Measurements from ENCODE around the gene C16orf74. TPM values are rescaled to one million over a fixed set of nuclear protein-coding genes. Genes with fewer than 3 reads are reported as not detected.

Gene C16orf74
- polyA plus RNA-seq: 39.7 TPM

- H3K27ac Mint-ChIP-seq: peak within 1 kb of the TSS; percentile 73 to 99 (median 78)
- H3K4me3 Mint-ChIP-seq: peak within 1 kb of the TSS; percentile 86 to 99 (median 92)
- peaks cover 4% of the 10 kb centered on the region for H3K36me3 Mint-ChIP-seq
- H3K9me3 Mint-ChIP-seq: peaks cover 0 to 2% (median 0%) of the 10 kb centered on the region in 3 donors
- H3K4me1 Mint-ChIP-seq: peaks cover 50 to 58% (median 55%) of the 10 kb centered on the region in 3 donors
- H3K27me3 Mint-ChIP-seq: peaks cover 7% of the 10 kb centered on the region
Measured at GRCh38 chr16:85750827-85751697, at the start of gene C16orf74. Gene C16orf74 (minus strand): TSS chr16:85751096. CDS start chr16:85735217, 15,879 bp downstream.

GRCh38 chr16:85800321-85800669, 49.4 kb upstream of the C16orf74 start:
- peak overlapping the region; percentile 84 to 95 (median 90) for H3K4me3 Mint-ChIP-seq
- H3K27me3 Mint-ChIP-seq: peaks cover 1% of the 10 kb centered on the region
- H3K36me3 Mint-ChIP-seq: peaks cover 15% of the 10 kb centered on the region
- no peaks in the 10 kb centered on the region for H3K9me3 Mint-ChIP-seq
- peaks cover 38 to 46% (median 38%) of the 10 kb centered on the region in 3 donors for H3K4me1 Mint-ChIP-seq
- H3K27ac Mint-ChIP-seq: peak overlapping the region; percentile 96 to 99 (median 96)

- peak within 1 kb of the TSS; percentile 96 to 99 (median 96) for H3K27ac Mint-ChIP-seq
- no peaks in the 10 kb centered on the region for H3K9me3 Mint-ChIP-seq
- peaks cover 38 to 47% (median 40%) of the 10 kb centered on the region in 3 donors for H3K4me1 Mint-ChIP-seq
- no peaks in the 10 kb centered on the region for H3K27me3 Mint-ChIP-seq
- H3K4me3 Mint-ChIP-seq: peak within 1 kb of the TSS; percentile 84 to 96 (median 90)
- H3K36me3 Mint-ChIP-seq: peaks cover 10% of the 10 kb centered on the region
Measured at GRCh38 chr16:85799497-85800320, 48.8 kb upstream of the C16orf74 start, which contains the start of the genes COX4I1 and EMC8. Gene COX4I1 (plus strand): TSS chr16:85799695. CDS start chr16:85801206, 1,511 bp downstream. Gene EMC8 (minus strand): TSS chr16:85799544. CDS start chr16:85799295, 249 bp downstream.

- no peaks in the 10 kb centered on the region for H3K9me3 Mint-ChIP-seq
- no peaks in the 10 kb centered on the region for H3K27me3 Mint-ChIP-seq
- H3K36me3 Mint-ChIP-seq: peaks cover 9% of the 10 kb centered on the region
- peak overlapping the region; percentile 95 to 99 (median 96) for H3K27ac Mint-ChIP-seq
- peaks cover 37 to 47% (median 40%) of the 10 kb centered on the region in 3 donors for H3K4me1 Mint-ChIP-seq
- peak overlapping the region; percentile 84 to 96 (median 90) for H3K4me3 Mint-ChIP-seq
Measured at GRCh38 chr16:85798901-85799496, 48.1 kb upstream of the C16orf74 start.

GRCh38 chr16:85798283-85798776, 47.4 kb upstream of the C16orf74 start:
- Mint-ChIP-seq H3K27ac (peak overlapping the region in 2 of 3 donors; percentile 23 to 96), H3K4me1 (peaks cover 31 to 40% (median 38%) of the 10 kb centered on the region in 3 donors), H3K27me3 (no peaks in the 10 kb centered on the region), H3K4me3 (peak overlapping the region; percentile 84 to 95 (median 90)), H3K36me3 (peaks cover 9% of the 10 kb centered on the region), H3K9me3 (no peaks in the 10 kb centered on the region)

GRCh38 chr16:85796599-85796998, 45.7 kb upstream of the C16orf74 start:
- peak overlapping the region in 2 of 3 donors; percentile 60 to 80 for H3K27ac Mint-ChIP-seq
- H3K27me3 Mint-ChIP-seq: no peaks in the 10 kb centered on the region
- no peaks in the 10 kb centered on the region for H3K9me3 Mint-ChIP-seq
- H3K4me1 Mint-ChIP-seq: peaks cover 27 to 29% (median 28%) of the 10 kb centered on the region in 3 donors
- peaks cover 5% of the 10 kb centered on the region for H3K36me3 Mint-ChIP-seq
- H3K4me3 Mint-ChIP-seq: peak overlapping the region in 3 of 4 donors; percentile 17 to 84 (median 67)

GRCh38 chr16:85796152-85796551, 45.3 kb upstream of the C16orf74 start:
- H3K27ac Mint-ChIP-seq: peak overlapping the region in 1 of 3 donors; percentile 35
- peaks cover 23 to 24% (median 24%) of the 10 kb centered on the region in 3 donors for H3K4me1 Mint-ChIP-seq
- no peaks in the 10 kb centered on the region for H3K9me3 Mint-ChIP-seq
- H3K27me3 Mint-ChIP-seq: no peaks in the 10 kb centered on the region
- H3K36me3 Mint-ChIP-seq: peaks cover 5% of the 10 kb centered on the region
- peak overlapping the region in 3 of 4 donors; percentile 17 to 84 (median 67) for H3K4me3 Mint-ChIP-seq

GRCh38 chr16:85794696-85795095, 43.8 kb upstream of the C16orf74 start:
- H3K27me3 Mint-ChIP-seq: no peaks in the 10 kb centered on the region
- peaks cover 5% of the 10 kb centered on the region for H3K36me3 Mint-ChIP-seq
- peak overlapping the region in 2 of 4 donors; percentile 28 to 40 for H3K4me3 Mint-ChIP-seq
- H3K9me3 Mint-ChIP-seq: no peaks in the 10 kb centered on the region
- H3K27ac Mint-ChIP-seq: no peak overlapping the region
- peaks cover 11 to 21% (median 15%) of the 10 kb centered on the region in 3 donors for H3K4me1 Mint-ChIP-seq

- Mint-ChIP-seq H3K27ac (no peak overlapping the region), H3K4me1 (peaks cover 11 to 22% (median 16%) of the 10 kb centered on the region in 3 donors), H3K9me3 (no peaks in the 10 kb centered on the region), H3K27me3 (no peaks in the 10 kb centered on the region), H3K36me3 (peaks cover 5% of the 10 kb centered on the region), H3K4me3 (peak overlapping the region in 1 of 4 donors; percentile 71)
Measured at GRCh38 chr16:85793662-85794298, 42.9 kb upstream of the C16orf74 start.

GRCh38 chr16:85789773-85790172, 38.9 kb upstream of the C16orf74 start:
- Mint-ChIP-seq H3K36me3 (peaks cover 7% of the 10 kb centered on the region), H3K27me3 (no peaks in the 10 kb centered on the region), H3K4me3 (no peak overlapping the region), H3K4me1 (peaks cover 0 to 10% (median 7%) of the 10 kb centered on the region in 3 donors), H3K27ac (no peak overlapping the region), H3K9me3 (no peaks in the 10 kb centered on the region)

GRCh38 chr16:85788819-85789218, 37.9 kb upstream of the C16orf74 start:
- H3K27me3 Mint-ChIP-seq: no peaks in the 10 kb centered on the region
- H3K4me3 Mint-ChIP-seq: peak overlapping the region in 1 of 4 donors; percentile 31
- H3K9me3 Mint-ChIP-seq: no peaks in the 10 kb centered on the region
- H3K36me3 Mint-ChIP-seq: peaks cover 7% of the 10 kb centered on the region
- peaks cover 0 to 10% (median 7%) of the 10 kb centered on the region in 3 donors for H3K4me1 Mint-ChIP-seq
- H3K27ac Mint-ChIP-seq: no peak overlapping the region

- Mint-ChIP-seq H3K36me3 (peaks cover 2% of the 10 kb centered on the region), H3K4me1 (peaks cover 0 to 8% (median 7%) of the 10 kb centered on the region in 3 donors), H3K27me3 (no peaks in the 10 kb centered on the region), H3K9me3 (no peaks in the 10 kb centered on the region), H3K4me3 (no peak overlapping the region), H3K27ac (peak overlapping the region in 1 of 3 donors; percentile 63)
Measured at GRCh38 chr16:85785927-85786326, 35.0 kb upstream of the C16orf74 start.

GRCh38 chr16:85784813-85785212, 33.9 kb upstream of the C16orf74 start:
- no peaks in the 10 kb centered on the region for H3K9me3 Mint-ChIP-seq
- peaks cover 0 to 7% (median 2%) of the 10 kb centered on the region in 3 donors for H3K4me1 Mint-ChIP-seq
- H3K27ac Mint-ChIP-seq: no peak overlapping the region
- no peaks in the 10 kb centered on the region for H3K27me3 Mint-ChIP-seq
- no peak overlapping the region for H3K4me3 Mint-ChIP-seq
- peaks cover 7% of the 10 kb centered on the region for H3K36me3 Mint-ChIP-seq

- Mint-ChIP-seq H3K27me3 (no peaks in the 10 kb centered on the region), H3K4me3 (no peak overlapping the region), H3K27ac (no peak overlapping the region), H3K4me1 (peaks cover 0 to 3% (median 0%) of the 10 kb centered on the region in 3 donors), H3K36me3 (peaks cover 10% of the 10 kb centered on the region), H3K9me3 (no peaks in the 10 kb centered on the region)
Measured at GRCh38 chr16:85783441-85783840, 32.5 kb upstream of the C16orf74 start.
